NCI-H526 treated with DMSO at 0.1 percent for 48 hours (cell line): Measurements from ENCODE around the gene PLXNA2.

Experiments used
- DNase-seq: peaks from one replicate; lab custom pipeline; 2025; lab: John Stamatoyannopoulos, UW

Gene PLXNA2

GRCh38 chr1:208142590-208143382, 101.4 kb downstream of the PLXNA2 start:
- DNase-seq = no peak

- no peak for DNase-seq
Observed at GRCh38 chr1:208141610-208142192, 102.5 kb downstream of the PLXNA2 start.

GRCh38 chr1:208139434-208140045, 104.6 kb downstream of the PLXNA2 start:
- no peak for DNase-seq

GRCh38 chr1:208137193-208137592, 107.0 kb downstream of the PLXNA2 start:
- no peak for DNase-seq

GRCh38 chr1:208136459-208137182, 107.6 kb downstream of the PLXNA2 start:
- no peak for DNase-seq

GRCh38 chr1:208135354-208135753, 108.8 kb downstream of the PLXNA2 start:
- DNase-seq = no peak

- no peak for DNase-seq
Observed at GRCh38 chr1:208134491-208134890, 109.7 kb downstream of the PLXNA2 start.

- DNase-seq = peak; percentile 54
Observed at GRCh38 chr1:208133355-208133754, 110.8 kb downstream of the PLXNA2 start.

GRCh38 chr1:208132287-208132882, 111.8 kb downstream of the PLXNA2 start:
- peak; percentile 15 for DNase-seq

GRCh38 chr1:208131621-208132286, 112.4 kb downstream of the PLXNA2 start:
- DNase-seq = no peak

GRCh38 chr1:208129487-208129886, 114.7 kb downstream of the PLXNA2 start:
- no peak for DNase-seq

GRCh38 chr1:208129060-208129459, 115.1 kb downstream of the PLXNA2 start:
- no peak for DNase-seq

- DNase-seq = no peak
Observed at GRCh38 chr1:208127792-208128529, 116.2 kb downstream of the PLXNA2 start.

GRCh38 chr1:208127284-208127683, 116.9 kb downstream of the PLXNA2 start:
- DNase-seq = no peak

- DNase-seq = no peak
Observed at GRCh38 chr1:208126108-208126507, 118.1 kb downstream of the PLXNA2 start.

GRCh38 chr1:208122612-208123358, 121.4 kb downstream of the PLXNA2 start:
- no peak for DNase-seq

GRCh38 chr1:208121813-208122364, 122.3 kb downstream of the PLXNA2 start:
- DNase-seq = no peak

- no peak for DNase-seq
Observed at GRCh38 chr1:208120431-208120790, 123.8 kb downstream of the PLXNA2 start.

GRCh38 chr1:208118841-208119606, 125.2 kb downstream of the PLXNA2 start:
- no peak for DNase-seq
